Natural killer cell (primary cell): Measurements from ENCODE around the gene SERINC3. TPM values are rescaled to one million over a fixed set of nuclear protein-coding genes. Genes with fewer than 3 reads are reported as not detected.
A peak's percentile ranks its signal among the peaks of the same experiment; 100 is the strongest.

ENCODE experiments used
- ATAC-seq, 3 donors: fragments of 150-1000 bp in 2 of 3; fragments of 200-7000 bp in 1 of 3; cut with Tn5 transposase; 1 replicate in 1 of 3; 2 replicates in 2 of 3; pipeline ENCODE4 v1.10.0; 2021; ENCODE audit warnings: mild to moderate bottlenecking in 2 of 3, moderate library complexity in 2 of 3
- DNase-seq, 2 donors: peaks; one replicate each; pipeline versions ENCODE4 v3.0.0 to v3.0.0-alpha.2; 2013 to 2021; ENCODE audit warnings: mixed read lengths in 1 of 2
- H3K27ac ChIP-seq: one replicate; pipeline ENCODE4 v1.5.1; 2013; ENCODE audit warnings: mild to moderate bottlenecking, low read length
- H3K27me3 ChIP-seq: one replicate; pipeline ENCODE4 v1.6.1; 2013; ENCODE audit warnings: low read length; ENCODE audit not compliant: control insufficient read depth, insufficient read depth
- H3K36me3 ChIP-seq: one replicate; pipeline ENCODE4 v1.6.1; 2013; ENCODE audit warnings: low read length; ENCODE audit not compliant: control insufficient read depth, insufficient read depth
- H3K4me1 ChIP-seq: one replicate; pipeline ENCODE4 v1.6.1; 2013; ENCODE audit warnings: low read length; ENCODE audit not compliant: control insufficient read depth, insufficient read depth
- H3K4me3 ChIP-seq: one replicate; pipeline ENCODE4 v1.5.1; 2013; ENCODE audit warnings: low read length
- H3K9me3 ChIP-seq: one replicate; pipeline ENCODE4 v1.6.1; 2013; ENCODE audit warnings: low read length; ENCODE audit not compliant: control insufficient read depth, insufficient read depth
- H3K27ac Mint-ChIP-seq, 2 donors: one replicate each; pipeline ENCODE4 v1.8.0; 2022; ENCODE audit warnings: mild to moderate bottlenecking in 2 of 2, mixed read lengths in 2 of 2, moderate library complexity in 1 of 2
- H3K27me3 Mint-ChIP-seq, 2 donors: one replicate each; pipeline ENCODE4 v1.8.0; 2022; ENCODE audit warnings: low read depth in 2 of 2, mixed read lengths in 2 of 2
- H3K36me3 Mint-ChIP-seq: one replicate; pipeline ENCODE4 v1.8.0; 2022; ENCODE audit warnings: mixed read lengths
- H3K4me1 Mint-ChIP-seq, 2 donors: one replicate each; pipeline ENCODE4 v1.8.0; 2022; ENCODE audit warnings: mixed read lengths in 2 of 2
- H3K4me3 Mint-ChIP-seq: one replicate; pipeline ENCODE4 v1.8.0; 2022; ENCODE audit warnings: mild to moderate bottlenecking, moderate library complexity, mixed read lengths
- H3K9me3 Mint-ChIP-seq, 2 donors: one replicate each; pipeline ENCODE4 v1.8.0; 2022; ENCODE audit warnings: mixed read lengths in 2 of 2
- CTCF ChIP-seq: fragments of 200-600 bp; IDR thresholded peaks from one replicate; pipeline ENCODE4 v1.8.0; 2022; ENCODE audit warnings: antibody characterized with exemption
- WGBS: methylation state at CpG from one replicate; pipeline ENCODE4 v1.1.7; 2013; ENCODE audit warnings: missing lambda C conversion rate; ENCODE audit not compliant: insufficient coverage; 5-methylcytosine and 5-hydroxymethylcytosine counted together
- intact Hi-C: fragments of 100-400 bp; cut with micrococcal nuclease; formaldehyde crosslinking; loops from one replicate; pipeline ENCODE4 v1.14.2; 2022
- total RNA-seq, 4 donors: library from RNA; stranded (reverse); fragments of 120-200 nt in 1 of 4; gene quantifications; one replicate each; pipeline versions ENCODE4 v1.2.3 to v1.2.4, GENCODE V29; 2013 to 2022

The SERINC3 gene
- total RNA-seq, 3 donors from 2014 or later (not counting 1 experiment from before 2014, with no cell fraction given) = 70.1 to 89.6 (median 78.6) TPM

GRCh38 chr20:44489223-44489622, 32.6 kb downstream of the SERINC3 start:
- H3K4me3 ChIP-seq = no peak overlapping the region
- H3K4me1 ChIP-seq = peaks cover 32% of the 10 kb centered on the region
- H3K9me3 Mint-ChIP-seq = no peaks in the 10 kb centered on the region
- H3K4me1 Mint-ChIP-seq = peaks cover 31 to 33% of the 10 kb centered on the region in 2 donors
- ATAC-seq (no peak), DNase-seq (no peak)
- H3K36me3 Mint-ChIP-seq = peaks cover 29% of the 10 kb centered on the region
- H3K4me3 Mint-ChIP-seq = no peak overlapping the region
- no peak for TF ChIP-seq CTCF
- H3K27ac Mint-ChIP-seq = peak overlapping the region in 1 of 2 donors; percentile 13
- no peaks in the 10 kb centered on the region for H3K27me3 Mint-ChIP-seq
- peaks cover 52% of the 10 kb centered on the region for H3K36me3 ChIP-seq
- H3K27ac ChIP-seq = no peak overlapping the region
- H3K9me3 ChIP-seq = no peaks in the 10 kb centered on the region
- no peaks in the 10 kb centered on the region for H3K27me3 ChIP-seq
- intact Hi-C loops = no loop called here
- WGBS = 94% methylated on average over 9 of the region's 9 CpGs

- Histone ChIP-seq H3K27ac (no peak overlapping the region), H3K9me3 (no peaks in the 10 kb centered on the region), H3K4me1 (peaks cover 32% of the 10 kb centered on the region), H3K36me3 (peaks cover 52% of the 10 kb centered on the region), H3K27me3 (no peaks in the 10 kb centered on the region), H3K4me3 (no peak overlapping the region)
- Mint-ChIP-seq H3K27me3 (no peaks in the 10 kb centered on the region), H3K9me3 (no peaks in the 10 kb centered on the region), H3K27ac (peak overlapping the region in 1 of 2 donors; percentile 13), H3K4me3 (no peak overlapping the region), H3K36me3 (peaks cover 26% of the 10 kb centered on the region), H3K4me1 (peaks cover 31 to 33% of the 10 kb centered on the region in 2 donors)
- DNase-seq (no peak), ATAC-seq (no peak)
- no peak for TF ChIP-seq CTCF
- intact Hi-C loops = no loop called here
- 96% methylated on average over 5 of the region's 5 CpGs for WGBS
Measured at GRCh38 chr20:44488551-44488950, 33.3 kb downstream of the SERINC3 start.

- no peak for DNase-seq
- no peaks in the 10 kb centered on the region for H3K9me3 ChIP-seq
- Mint-ChIP-seq H3K27me3 (no peaks in the 10 kb centered on the region), H3K27ac (no peak overlapping the region), H3K4me1 (peaks cover 11 to 12% of the 10 kb centered on the region in 2 donors), H3K9me3 (no peaks in the 10 kb centered on the region), H3K4me3 (no peak overlapping the region), H3K36me3 (peaks cover 33% of the 10 kb centered on the region)
- H3K27ac ChIP-seq = no peak overlapping the region
- H3K27me3 ChIP-seq = no peaks in the 10 kb centered on the region
- TF ChIP-seq CTCF = no peak
- ATAC-seq = no peak
- intact Hi-C loops = no loop called here
- H3K4me3 ChIP-seq = no peak overlapping the region
- peaks cover 12% of the 10 kb centered on the region for H3K4me1 ChIP-seq
- 92% methylated on average over 1 of the region's 2 CpGs for WGBS
- H3K36me3 ChIP-seq = peaks cover 64% of the 10 kb centered on the region
Measured at GRCh38 chr20:44485830-44486198, 36.1 kb downstream of the SERINC3 start.
